H1 (cell line): ENCODE measurements around the gene CHD9NB. TPM values are rescaled to one million over a fixed set of nuclear protein-coding genes. Genes with fewer than 3 reads are reported as not detected.

Experiments used
- ASH2L ChIP-seq: fragments of 200-600, 300-600 bp; sonication (generic); IDR thresholded peaks from one replicate; pipeline ENCODE4 v1.7.1; 2017; ENCODE audit warnings: low read length
- BCL11A ChIP-seq, 2 experiments: IDR thresholded peaks; one replicate each; pipeline ENCODE4 v1.6.1; 2011; ENCODE audit warnings: low read depth in 2 of 2, low read length in 2 of 2, mild to moderate bottlenecking in 2 of 2
- CEBPB ChIP-seq: IDR thresholded peaks from 2 replicates; pipeline ENCODE4 v1.6.1; 2012; ENCODE audit warnings: low read depth, low read length
- CHD7 ChIP-seq: fragments of 300-600 bp; sonication (generic); IDR thresholded peaks from 2 replicates; pipeline ENCODE4 v1.7.1; 2012; ENCODE audit warnings: low read length, moderate library complexity, mild to moderate bottlenecking, inconsistent platforms; ENCODE audit not compliant: insufficient replicate concordance
- polyA plus RNA-seq, 7 experiments: library from polyadenylated mRNA; depleted of rRNA in 3 of 7; stranded (reverse) in 5 of 7; unstranded in 2 of 7; fragments of >200 nt in 5 of 7; fragments of 200-250 nt in 2 of 7; gene quantifications; 1 replicate in 5 of 7; 2 replicates in 1 of 7; 4 replicates in 1 of 7; pipeline versions ENCODE4 v1.2.1 to v1.2.3, GENCODE V29; 2011 to 2013; ENCODE audit warnings: missing spikeins in 2 of 7, mixed read lengths in 2 of 7
- total RNA-seq: library from RNA; stranded (reverse); fragmentation: NEBNext Ultra II Directional; extraction: Animal tissue kit (Norgen Biotek cat#: 25700); gene quantifications from 2 replicates; pipeline ENCODE4 v1.2.1, GENCODE V29; 2021

The CHD9NB gene
- total and polyA plus RNA-seq, 2 of the 8 experiments (the other 6 are each of a cell fraction or from before 2014, with no cell fraction given), result 4.5 to 5.9 TPM

GRCh38 chr16:53031323-53031942, 21.3 kb downstream of the CHD9NB start (continued):
- TF ChIP-seq CHD7 (peak; percentile 78), CEBPB (0 out of 2 replicates have a peak, but pooled peaks have one; percentile 12), ASH2L (no peak), BCL11A (IDR thresholded peaks at IDR 0.05; ENCODE audit: low read depth in 2 of 2, low read length in 2 of 2) (no peak)
